Naive B cell (primary cell): Measurements from ENCODE around the gene PLA2G2C. TPM values are rescaled to one million over a fixed set of nuclear protein-coding genes. Genes with fewer than 3 reads are reported as not detected.

Source experiments
- ATAC-seq, 2 donors: fragments of 150-1000 bp; cut with Tn5 transposase; 2 replicates each; pipeline ENCODE4 v1.10.0; 2021; ENCODE audit warnings: low read depth in 2 of 2, mild to moderate bottlenecking in 2 of 2, moderate library complexity in 2 of 2
- DNase-seq: peaks from one replicate; pipeline ENCODE4 v3.0.0; 2022
- H3K27ac Mint-ChIP-seq, 6 donors: one replicate each; pipeline ENCODE4 v1.8.0; 2020 to 2022; ENCODE audit warnings: mild to moderate bottlenecking in 6 of 6, mixed read lengths in 6 of 6, moderate library complexity in 5 of 6, inconsistent platforms in 2 of 6
- H3K27me3 Mint-ChIP-seq, 3 donors: one replicate each; pipeline ENCODE4 v1.8.0; 2021 to 2022; ENCODE audit warnings: mixed read lengths in 3 of 3, mild to moderate bottlenecking in 1 of 3
- H3K36me3 Mint-ChIP-seq, 2 donors: one replicate each; pipeline ENCODE4 v1.8.0; 2020 to 2022; ENCODE audit warnings: mixed read lengths in 2 of 2, inconsistent platforms in 1 of 2, mild to moderate bottlenecking in 1 of 2
- H3K4me1 Mint-ChIP-seq, 3 donors: one replicate each; pipeline ENCODE4 v1.8.0; 2020 to 2022; ENCODE audit warnings: mixed read lengths in 3 of 3, inconsistent platforms in 1 of 3, mild to moderate bottlenecking in 1 of 3, moderate library complexity in 1 of 3
- H3K4me3 Mint-ChIP-seq, 8 donors: one replicate each; pipeline ENCODE4 v1.8.0; 2020 to 2022; ENCODE audit warnings: mild to moderate bottlenecking in 8 of 8, mixed read lengths in 8 of 8, moderate library complexity in 8 of 8, inconsistent platforms in 2 of 8
- H3K9me3 Mint-ChIP-seq, 7 donors: one replicate each; pipeline ENCODE4 v1.8.0; 2020 to 2022; ENCODE audit warnings: mixed read lengths in 7 of 7, mild to moderate bottlenecking in 5 of 7, inconsistent platforms in 2 of 7, moderate library complexity in 1 of 7
- polyA plus RNA-seq, 6 donors: library from polyadenylated mRNA; unstranded; fragments of 300-500 nt; fragmentation: Illumina TruSeq; gene quantifications; one replicate each; pipeline ENCODE4 v1.2.3, GENCODE V29; 2021; ENCODE audit warnings: low read depth in 6 of 6

Gene PLA2G2C
- polyA plus RNA-seq, 6 donors from 2014 or later: not detected

DNA sequence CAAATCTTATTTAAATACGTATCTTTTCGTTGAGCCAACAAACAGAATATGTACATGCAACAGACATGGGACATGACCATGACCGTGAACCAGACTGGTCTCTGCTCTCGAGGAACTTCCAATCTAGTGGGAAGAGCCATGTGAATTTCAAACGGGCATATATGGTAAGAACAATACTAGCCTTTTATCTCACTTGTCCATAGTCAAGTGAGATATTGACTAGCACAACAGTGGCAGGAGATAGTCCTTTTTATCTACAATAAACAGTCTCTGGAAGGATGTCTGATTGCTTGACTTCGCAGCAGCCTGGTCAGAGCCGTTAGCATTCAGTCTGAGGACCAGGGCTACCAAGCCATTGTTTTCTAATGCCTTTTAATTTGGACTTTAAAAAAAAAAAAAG is 12.6 kb upstream of the PLA2G2C start:
- H3K36me3 Mint-ChIP-seq: no peaks in the 10 kb centered on the region
- H3K4me3 Mint-ChIP-seq: no peak overlapping the region
- peaks cover 0 to 6% (median 0%) of the 10 kb centered on the region in 3 donors for H3K4me1 Mint-ChIP-seq
- H3K27me3 Mint-ChIP-seq: peaks cover 47 to 77% (median 70%) of the 10 kb centered on the region in 3 donors
- H3K9me3 Mint-ChIP-seq: peaks cover 0 to 1% (median 0%) of the 10 kb centered on the region in 7 donors
- peak overlapping the region in 1 of 6 donors; percentile 22 for H3K27ac Mint-ChIP-seq
- ATAC-seq (no peak), DNase-seq (no peak)

DNA sequence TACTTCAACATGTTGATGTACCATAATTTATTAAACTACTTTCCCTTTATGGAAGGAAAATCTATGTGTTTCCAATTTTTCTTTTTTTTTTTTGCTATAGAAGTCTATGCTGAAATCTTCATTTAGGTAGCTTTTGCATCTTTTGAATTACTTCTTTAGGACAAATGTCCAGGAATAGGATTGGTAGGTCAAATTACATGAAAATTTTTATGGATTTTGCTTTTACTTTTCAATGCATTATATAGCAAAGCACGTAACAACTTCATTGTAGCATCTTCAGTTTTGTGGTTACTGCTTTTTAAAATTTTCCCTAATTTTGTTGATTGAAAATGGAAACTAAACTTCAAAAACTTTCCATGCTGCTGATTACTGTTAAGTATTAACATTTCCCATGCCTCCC is 12.0 kb upstream of the PLA2G2C start:
- Mint-ChIP-seq H3K36me3 (no peaks in the 10 kb centered on the region), H3K9me3 (peaks cover 0 to 1% (median 0%) of the 10 kb centered on the region in 7 donors), H3K27ac (no peak overlapping the region), H3K27me3 (peaks cover 42 to 70% (median 64%) of the 10 kb centered on the region in 3 donors), H3K4me3 (no peak overlapping the region), H3K4me1 (peaks cover 0 to 6% (median 0%) of the 10 kb centered on the region in 3 donors)
- ATAC-seq: no peak
- no peak for DNase-seq

- Mint-ChIP-seq H3K4me3 (no peak overlapping the region), H3K36me3 (no peaks in the 10 kb centered on the region), H3K27me3 (peaks cover 45 to 69% (median 63%) of the 10 kb centered on the region in 3 donors), H3K9me3 (peaks cover 0 to 1% (median 0%) of the 10 kb centered on the region in 7 donors), H3K27ac (peak overlapping the region in 1 of 6 donors; percentile 50), H3K4me1 (peaks cover 0 to 6% (median 0%) of the 10 kb centered on the region in 3 donors)
- ATAC-seq (no peak), DNase-seq (no peak)
These were observed 11.0 kb upstream of the PLA2G2C start for GRCh38 chr1:20197329-20197791.

DNA sequence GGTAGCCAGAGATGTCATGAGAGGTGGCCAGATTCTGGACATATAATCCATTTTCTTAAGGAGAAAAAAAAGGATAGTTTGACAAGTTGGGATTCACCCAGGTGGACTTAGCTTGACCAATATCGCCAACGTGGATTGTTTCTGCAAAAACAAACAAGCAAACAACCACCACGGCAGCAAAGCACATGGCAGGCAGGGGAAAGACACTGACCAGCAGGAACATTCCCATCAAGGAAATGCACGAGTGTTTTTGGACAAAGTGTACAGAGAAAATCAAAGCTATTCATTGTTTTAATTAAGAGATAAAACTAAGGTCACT is 9.1 kb upstream of the PLA2G2C start:
- ATAC-seq (no peak), DNase-seq (no peak)
- peaks cover 0 to 6% (median 0%) of the 10 kb centered on the region in 3 donors for H3K4me1 Mint-ChIP-seq
- peaks cover 52 to 64% (median 58%) of the 10 kb centered on the region in 3 donors for H3K27me3 Mint-ChIP-seq
- H3K27ac Mint-ChIP-seq: no peak overlapping the region
- peaks cover 0 to 1% (median 0%) of the 10 kb centered on the region in 7 donors for H3K9me3 Mint-ChIP-seq
- H3K4me3 Mint-ChIP-seq: no peak overlapping the region
- H3K36me3 Mint-ChIP-seq: no peaks in the 10 kb centered on the region

DNA sequence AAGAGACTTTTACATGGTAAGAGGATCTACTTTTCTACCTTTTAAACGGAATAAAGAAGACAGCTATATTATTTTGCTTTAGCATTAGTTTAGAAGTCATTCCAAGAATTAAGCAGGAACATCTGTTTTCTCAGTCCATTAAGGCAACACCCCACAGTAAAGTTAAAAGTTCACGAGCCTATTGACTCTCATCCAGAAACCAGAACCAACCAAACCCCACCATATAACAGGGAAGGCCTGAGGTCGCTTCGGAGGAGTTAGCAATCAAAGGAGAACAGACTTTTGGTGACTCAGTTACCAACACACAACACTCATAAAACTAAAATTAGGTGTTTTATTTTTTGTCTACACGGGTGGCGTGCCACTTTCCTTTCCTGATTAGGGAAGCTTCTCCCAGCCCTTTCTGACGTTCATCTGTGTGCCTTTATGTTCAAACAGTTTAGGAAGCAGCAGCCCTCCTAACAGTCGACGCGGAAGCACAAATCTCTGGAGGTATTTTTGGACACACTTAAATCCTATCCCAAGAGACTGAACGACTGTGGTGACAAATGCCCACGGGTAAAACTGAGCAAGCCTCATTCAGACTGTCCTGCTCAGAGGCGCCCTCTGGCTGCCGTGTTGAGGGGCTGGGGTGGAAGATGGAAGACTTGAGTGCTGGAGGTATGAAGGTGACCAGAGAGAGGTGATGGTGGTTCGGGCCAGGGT is 8.6 kb upstream of the PLA2G2C start:
- Mint-ChIP-seq H3K9me3 (peaks cover 0 to 1% (median 0%) of the 10 kb centered on the region in 7 donors), H3K27me3 (peaks cover 52 to 60% (median 54%) of the 10 kb centered on the region in 3 donors), H3K4me3 (peak overlapping the region in 1 of 8 donors; percentile 12), H3K36me3 (no peaks in the 10 kb centered on the region), H3K27ac (no peak overlapping the region), H3K4me1 (peaks cover 0 to 6% (median 0%) of the 10 kb centered on the region in 3 donors)
- DNase-seq (peak; percentile 49), ATAC-seq (peak; percentile 58 to 73)

DNA sequence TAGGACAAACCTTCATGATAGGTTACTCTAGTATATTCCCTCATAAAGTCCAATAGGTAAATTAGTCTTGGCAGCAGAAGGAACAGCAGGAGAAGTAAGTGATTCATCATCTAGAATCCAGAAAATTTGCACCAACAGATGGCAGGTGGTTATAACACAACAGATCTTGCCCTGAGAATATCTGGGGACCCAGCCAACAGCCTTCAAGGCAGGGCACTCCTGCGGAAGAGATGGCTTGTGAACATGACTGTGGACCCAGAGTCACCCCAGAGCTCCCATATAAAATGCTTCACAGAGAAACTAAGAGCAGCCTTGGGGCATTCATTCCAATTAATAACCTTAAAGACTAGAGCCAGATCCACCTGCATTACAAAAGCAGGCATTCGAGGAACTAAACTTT is 7.9 kb upstream of the PLA2G2C start:
- H3K27ac Mint-ChIP-seq: peak overlapping the region in 1 of 6 donors; percentile 18
- peaks cover 54 to 60% (median 54%) of the 10 kb centered on the region in 3 donors for H3K27me3 Mint-ChIP-seq
- ATAC-seq (no peak), DNase-seq (no peak)
- no peaks in the 10 kb centered on the region for H3K36me3 Mint-ChIP-seq
- H3K4me3 Mint-ChIP-seq: no peak overlapping the region
- no peaks in the 10 kb centered on the region for H3K9me3 Mint-ChIP-seq
- peaks cover 0 to 6% (median 0%) of the 10 kb centered on the region in 3 donors for H3K4me1 Mint-ChIP-seq

DNA sequence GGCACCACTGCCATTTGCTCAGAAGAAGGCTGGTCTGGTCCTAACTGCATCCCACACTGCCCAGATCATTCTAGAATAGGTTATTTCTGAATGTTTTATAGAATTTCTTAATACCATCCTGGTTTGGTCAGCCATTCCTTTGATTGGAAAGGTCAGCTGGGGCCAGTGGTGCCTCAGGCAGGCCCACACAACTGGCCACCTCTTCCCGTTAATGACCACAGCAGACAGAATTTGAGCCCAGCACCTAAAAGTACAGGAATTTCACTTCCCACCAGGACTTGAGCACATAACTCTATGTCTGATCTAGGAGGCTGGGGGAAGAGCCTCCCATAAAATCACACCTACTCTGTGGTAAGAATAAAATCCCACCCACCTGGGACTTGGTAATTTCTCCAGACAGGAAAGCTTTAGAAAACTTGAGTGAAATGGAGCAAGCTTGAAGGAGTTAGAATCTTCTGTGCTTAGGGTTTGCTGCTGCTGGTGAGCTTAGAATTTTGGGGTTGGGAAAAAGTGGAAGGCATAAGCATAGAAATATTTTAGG is 6.6 kb upstream of the PLA2G2C start:
- Mint-ChIP-seq H3K27ac (peak overlapping the region in 1 of 6 donors; percentile 44), H3K36me3 (peaks cover 0 to 5% of the 10 kb centered on the region in 2 donors), H3K27me3 (peaks cover 58 to 64% (median 62%) of the 10 kb centered on the region in 3 donors), H3K9me3 (no peaks in the 10 kb centered on the region), H3K4me3 (no peak overlapping the region), H3K4me1 (peaks cover 0 to 6% (median 5%) of the 10 kb centered on the region in 3 donors)
- DNase-seq (no peak), ATAC-seq (no peak)

- H3K4me3 Mint-ChIP-seq: no peak overlapping the region
- ATAC-seq (no peak), DNase-seq (no peak)
- H3K27ac Mint-ChIP-seq: peak overlapping the region in 2 of 6 donors; percentile 44 to 72
- H3K27me3 Mint-ChIP-seq: peaks cover 61 to 67% (median 66%) of the 10 kb centered on the region in 3 donors
- H3K9me3 Mint-ChIP-seq: no peaks in the 10 kb centered on the region
- peaks cover 0 to 7% of the 10 kb centered on the region in 2 donors for H3K36me3 Mint-ChIP-seq
- H3K4me1 Mint-ChIP-seq: peaks cover 0 to 6% (median 5%) of the 10 kb centered on the region in 3 donors
These were observed 6.0 kb upstream of the PLA2G2C start for GRCh38 chr1:20192364-20192763.

- Mint-ChIP-seq H3K27ac (no peak overlapping the region), H3K36me3 (peaks cover 0 to 7% of the 10 kb centered on the region in 2 donors), H3K4me3 (peak overlapping the region in 1 of 8 donors; percentile 22), H3K9me3 (peaks cover 0 to 1% (median 0%) of the 10 kb centered on the region in 7 donors), H3K27me3 (peaks cover 57 to 64% (median 62%) of the 10 kb centered on the region in 3 donors), H3K4me1 (peaks cover 7 to 12% (median 9%) of the 10 kb centered on the region in 3 donors)
- ATAC-seq: no peak
- no peak for DNase-seq
These were observed 5.0 kb upstream of the PLA2G2C start for GRCh38 chr1:20191266-20191825.

GRCh38 chr1:20190256-20191160 is 4.2 kb upstream of the PLA2G2C start:
- peaks cover 11 to 17% (median 12%) of the 10 kb centered on the region in 3 donors for H3K4me1 Mint-ChIP-seq
- no peak for DNase-seq
- no peak for ATAC-seq
- H3K36me3 Mint-ChIP-seq: peaks cover 0 to 7% of the 10 kb centered on the region in 2 donors
- H3K9me3 Mint-ChIP-seq: peaks cover 0 to 1% (median 0%) of the 10 kb centered on the region in 7 donors
- H3K4me3 Mint-ChIP-seq: peak overlapping the region in 1 of 8 donors; percentile 61
- peaks cover 55 to 61% (median 57%) of the 10 kb centered on the region in 3 donors for H3K27me3 Mint-ChIP-seq
- H3K27ac Mint-ChIP-seq: peak overlapping the region in 2 of 6 donors; percentile 18 to 84

GRCh38 chr1:20189664-20190063 is 3.3 kb upstream of the PLA2G2C start:
- peaks cover 0 to 1% (median 0%) of the 10 kb centered on the region in 7 donors for H3K9me3 Mint-ChIP-seq

DNA sequence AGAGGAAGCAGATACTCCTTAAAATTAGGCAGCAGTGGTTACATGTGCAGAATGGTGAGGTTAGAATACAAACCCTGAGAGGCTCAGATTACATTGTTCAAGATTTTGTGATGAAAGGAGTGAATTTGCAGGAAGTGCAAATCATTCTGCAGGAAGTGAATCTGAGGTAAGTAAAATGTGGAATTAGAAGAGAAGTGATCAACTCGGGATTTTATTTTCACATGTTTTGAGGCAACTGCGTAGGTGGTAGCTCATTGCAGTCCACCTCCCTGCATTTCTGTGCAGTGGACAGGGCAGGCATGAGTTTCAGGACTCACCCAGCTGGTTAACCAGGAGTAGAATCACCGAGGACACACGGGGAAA is 2.1 kb upstream of the PLA2G2C start:
- no peak for DNase-seq
- Mint-ChIP-seq H3K36me3 (peaks cover 0 to 7% of the 10 kb centered on the region in 2 donors), H3K27me3 (peaks cover 67 to 69% (median 67%) of the 10 kb centered on the region in 3 donors), H3K9me3 (peaks cover 0 to 2% (median 0%) of the 10 kb centered on the region in 7 donors), H3K4me1 (peaks cover 23 to 24% (median 24%) of the 10 kb centered on the region in 3 donors), H3K4me3 (no peak overlapping the region), H3K27ac (no peak overlapping the region)
- no peak for ATAC-seq

More at GRCh38 chr1:20189664-20190063, 3.3 kb upstream of the PLA2G2C start:
- Mint-ChIP-seq H3K36me3 (peaks cover 0 to 7% of the 10 kb centered on the region in 2 donors), H3K4me1 (peaks cover 18 to 20% (median 19%) of the 10 kb centered on the region in 3 donors), H3K27me3 (peaks cover 57 to 58% (median 58%) of the 10 kb centered on the region in 3 donors), H3K4me3 (no peak overlapping the region), H3K27ac (no peak overlapping the region)
- DNase-seq (no peak), ATAC-seq (no peak)
